Measurements from ENCODE around the gene HELQ.
"Not testable (repeated sequence)": the region's sequence is repeated elsewhere in the genome, so short reads cannot be mapped to it uniquely, and the experiment has no call there.

HELQ gene

GRCh38 chr4:83455281-83456183 is at the start of gene HELQ, which contains the start of gene MRPS18C:
HELQ (minus strand) TSS chr4:83455823; CDS start chr4:83455693, 130 bp downstream.
MRPS18C (plus strand) TSS chr4:83456058; CDS start chr4:83456078, 20 bp downstream.
- DNase-seq (ENCODE audit: low spot score) = peak; percentile 97

- no peak for DNase-seq (ENCODE audit: low spot score)
Measured at GRCh38 chr4:83504996-83505395, 49.4 kb upstream of the HELQ start.

- no peak for DNase-seq (ENCODE audit: low spot score)
Measured at GRCh38 chr4:83504503-83504902, 48.9 kb upstream of the HELQ start.

GRCh38 chr4:83503974-83504373 is 48.4 kb upstream of the HELQ start:
- no peak for DNase-seq (ENCODE audit: low spot score)

- DNase-seq (ENCODE audit: low spot score) = not testable (repeated sequence)
Measured at GRCh38 chr4:83501671-83502070, 46.0 kb upstream of the HELQ start.

- no peak for DNase-seq (ENCODE audit: low spot score)
Measured at GRCh38 chr4:83498187-83498586, 42.6 kb upstream of the HELQ start.

GRCh38 chr4:83496085-83496917 is 40.7 kb upstream of the HELQ start:
- DNase-seq (ENCODE audit: low spot score) = not testable (repeated sequence)

- peak; percentile 32 for DNase-seq (ENCODE audit: low spot score)
Measured at GRCh38 chr4:83490876-83491450, 35.3 kb upstream of the HELQ start.

GRCh38 chr4:83489711-83490326 is 34.2 kb upstream of the HELQ start:
- DNase-seq (ENCODE audit: low spot score) = no peak

- no peak for DNase-seq (ENCODE audit: low spot score)
Measured at GRCh38 chr4:83486457-83487129, 31.0 kb upstream of the HELQ start.

GRCh38 chr4:83484500-83485461 is 29.2 kb upstream of the HELQ start, which contains the start of gene ABRAXAS1:
ABRAXAS1 (minus strand) TSS chr4:83485100; CDS start chr4:83485072, 28 bp downstream.
- peak; percentile 98 for DNase-seq (ENCODE audit: low spot score)

- no peak for DNase-seq (ENCODE audit: low spot score)
Measured at GRCh38 chr4:83473966-83474365, 18.3 kb upstream of the HELQ start.

- DNase-seq (ENCODE audit: low spot score) = no peak
Measured at GRCh38 chr4:83473423-83473822, 17.8 kb upstream of the HELQ start.

- no peak for DNase-seq (ENCODE audit: low spot score)
Measured at GRCh38 chr4:83456184-83456501, 520 bp upstream of the HELQ start.

- DNase-seq (ENCODE audit: low spot score) = peak; percentile 25
Measured at GRCh38 chr4:83454686-83455085, 937 bp downstream of the HELQ start.

- no peak for DNase-seq (ENCODE audit: low spot score)
Measured at GRCh38 chr4:83449009-83449408, 6.6 kb downstream of the HELQ start.

GRCh38 chr4:83440899-83441298 is 14.7 kb downstream of the HELQ start:
- no peak for DNase-seq (ENCODE audit: low spot score)

GRCh38 chr4:83440148-83440814 is 15.3 kb downstream of the HELQ start:
- no peak for DNase-seq (ENCODE audit: low spot score)

GRCh38 chr4:83438719-83439118 is 16.9 kb downstream of the HELQ start:
- no peak for DNase-seq (ENCODE audit: low spot score)

- DNase-seq (ENCODE audit: low spot score) = no peak
Measured at GRCh38 chr4:83436680-83437079, 18.9 kb downstream of the HELQ start.

All from GM03348 (cell line).